Measurements from ENCODE around the gene FAM3C.
A peak's percentile ranks its signal among the peaks of the same experiment; 100 is the strongest.
"Not testable (repeated sequence)": the region's sequence is repeated elsewhere in the genome, so short reads cannot be mapped to it uniquely, and the experiment has no call there.

The FAM3C gene

GRCh38 chr7:121395961-121396757 is at the start of gene FAM3C:
FAM3C (minus strand) TSS chr7:121396308; CDS start chr7:121382969, 13,339 bp downstream.
- DNase-seq (ENCODE audit: low read depth in 4 of 4, low spot score in 1 of 4): peak; percentile 67 to 82 (median 76)

DNA sequence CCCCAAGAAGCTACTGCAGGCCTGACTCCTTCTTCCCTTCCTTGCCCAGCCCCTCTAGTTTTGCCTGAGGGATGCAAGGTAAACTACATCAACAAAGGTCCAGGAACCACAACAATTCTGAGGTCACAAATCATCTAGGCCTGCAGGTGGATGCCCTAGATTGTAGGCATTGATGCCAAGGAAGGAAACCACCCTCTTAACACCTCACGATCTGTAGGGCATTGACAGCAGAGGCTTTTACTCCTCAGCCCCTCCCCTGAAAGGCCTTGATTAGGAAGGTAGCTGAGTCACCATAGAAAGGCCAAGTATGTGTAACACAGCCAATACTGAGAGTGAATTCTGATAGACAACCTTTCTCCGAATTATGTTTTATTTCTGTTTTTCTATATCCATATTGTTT is 46.7 kb upstream of the FAM3C start:
- no peak for DNase-seq (ENCODE audit: low read depth in 4 of 4, low spot score in 1 of 4)

DNA sequence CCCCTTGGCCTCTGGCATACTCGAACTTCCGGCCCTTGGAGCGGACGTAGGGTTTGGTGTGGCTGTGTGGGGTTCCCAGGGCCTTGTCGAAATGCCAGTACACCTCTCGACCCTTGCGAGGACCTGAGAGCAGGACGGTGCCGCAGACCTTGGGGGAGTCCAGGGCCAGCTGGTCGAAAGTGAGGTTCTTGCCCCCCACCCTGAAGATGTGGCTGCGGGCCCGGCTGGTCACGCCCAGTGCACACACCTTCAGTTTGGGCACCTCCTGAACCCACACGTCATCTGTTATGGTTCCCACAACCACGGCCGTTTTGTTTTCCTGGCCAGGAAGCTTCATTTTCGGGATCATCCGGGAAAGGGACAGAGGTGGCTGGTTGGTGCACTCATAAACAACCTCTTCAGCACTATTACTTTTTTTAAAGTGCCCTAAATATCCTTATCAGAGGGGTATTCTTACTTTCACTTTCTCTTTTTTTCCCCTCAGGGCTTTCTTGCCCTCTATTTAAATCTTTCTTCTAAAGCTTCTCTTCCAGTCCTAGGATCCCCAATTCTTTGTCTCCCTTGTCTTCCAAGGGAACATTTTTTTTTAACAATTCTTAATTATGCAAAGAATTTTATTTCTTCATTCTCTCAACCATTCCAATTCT is 44.9 kb upstream of the FAM3C start:
- DNase-seq (ENCODE audit: low read depth in 4 of 4, low spot score in 1 of 4): no peak

- DNase-seq (ENCODE audit: low read depth in 4 of 4, low spot score in 1 of 4): peak; percentile 14 to 45 (median 26)
These were observed 42.2 kb upstream of the FAM3C start for GRCh38 chr7:121438043-121438955.

- DNase-seq (ENCODE audit: low read depth in 4 of 4, low spot score in 1 of 4): no peak
These were observed 41.4 kb upstream of the FAM3C start for GRCh38 chr7:121437470-121437869.

DNA sequence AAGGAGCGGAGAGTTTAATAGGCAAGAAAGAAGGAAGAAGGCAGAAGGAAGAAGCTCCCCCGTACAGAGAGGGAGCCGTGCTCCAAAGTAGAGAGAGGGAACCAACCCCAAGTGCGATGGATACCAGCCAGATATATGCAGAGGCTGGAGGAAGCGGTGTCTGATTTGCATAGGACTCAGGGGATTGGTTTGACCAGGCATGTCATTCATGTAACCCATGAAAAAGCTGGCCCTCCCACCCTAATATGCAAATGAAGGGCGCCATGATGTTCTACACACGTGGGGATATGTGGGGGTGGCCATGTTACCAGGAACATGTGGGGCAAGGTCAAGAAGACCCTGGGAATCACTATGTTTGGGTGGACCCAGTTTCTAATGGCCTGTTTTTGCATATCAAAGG is 40.6 kb upstream of the FAM3C start:
- no peak for DNase-seq (ENCODE audit: low read depth in 4 of 4, low spot score in 1 of 4)

DNA sequence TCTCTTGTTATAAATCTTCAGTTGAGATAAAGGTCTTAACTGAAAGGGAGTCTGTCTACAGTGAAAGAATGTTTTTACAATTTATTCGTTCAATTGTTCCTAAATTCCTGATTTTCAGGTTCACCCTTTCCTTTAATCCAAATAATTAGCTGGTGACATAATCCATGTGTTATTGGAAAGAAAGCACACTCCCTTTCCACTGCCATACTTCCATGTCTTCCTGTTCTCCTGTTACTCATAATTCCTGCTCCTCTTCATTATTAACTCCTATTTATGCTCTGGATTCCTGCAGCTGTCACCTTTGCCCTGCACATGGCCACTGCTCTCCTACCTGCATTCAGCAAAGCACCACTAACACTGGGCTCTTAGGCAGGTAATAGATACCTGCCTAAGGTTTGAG is 40.0 kb upstream of the FAM3C start:
- DNase-seq (ENCODE audit: low read depth in 4 of 4, low spot score in 1 of 4): no peak

GRCh38 chr7:121433775-121434174 is 37.7 kb upstream of the FAM3C start:
- DNase-seq (ENCODE audit: low read depth in 4 of 4, low spot score in 1 of 4): no peak

DNA sequence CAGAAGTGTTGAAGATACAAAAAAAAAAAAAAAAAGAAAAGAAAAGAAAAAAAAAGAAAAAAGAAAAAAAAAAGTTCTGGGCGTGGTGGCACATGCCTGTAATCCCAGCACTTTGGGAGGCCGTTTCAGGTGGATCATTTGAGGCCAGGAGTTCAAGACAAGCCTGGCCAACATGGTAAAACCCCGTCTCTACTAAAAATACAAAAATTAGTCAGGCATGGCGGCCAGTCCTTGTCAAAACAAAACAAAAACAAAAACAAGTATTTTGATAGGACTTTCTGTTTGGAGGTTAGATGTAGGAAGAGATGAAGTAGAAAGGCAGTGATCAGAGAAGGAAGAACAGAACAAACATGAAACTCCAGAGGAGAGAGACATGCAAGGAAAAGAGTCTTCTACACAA is 36.4 kb upstream of the FAM3C start:
- not testable (repeated sequence) for DNase-seq (ENCODE audit: low read depth in 4 of 4, low spot score in 1 of 4)

GRCh38 chr7:121431996-121432395 is 35.9 kb upstream of the FAM3C start:
- DNase-seq (ENCODE audit: low read depth in 4 of 4, low spot score in 1 of 4): no peak

DNA sequence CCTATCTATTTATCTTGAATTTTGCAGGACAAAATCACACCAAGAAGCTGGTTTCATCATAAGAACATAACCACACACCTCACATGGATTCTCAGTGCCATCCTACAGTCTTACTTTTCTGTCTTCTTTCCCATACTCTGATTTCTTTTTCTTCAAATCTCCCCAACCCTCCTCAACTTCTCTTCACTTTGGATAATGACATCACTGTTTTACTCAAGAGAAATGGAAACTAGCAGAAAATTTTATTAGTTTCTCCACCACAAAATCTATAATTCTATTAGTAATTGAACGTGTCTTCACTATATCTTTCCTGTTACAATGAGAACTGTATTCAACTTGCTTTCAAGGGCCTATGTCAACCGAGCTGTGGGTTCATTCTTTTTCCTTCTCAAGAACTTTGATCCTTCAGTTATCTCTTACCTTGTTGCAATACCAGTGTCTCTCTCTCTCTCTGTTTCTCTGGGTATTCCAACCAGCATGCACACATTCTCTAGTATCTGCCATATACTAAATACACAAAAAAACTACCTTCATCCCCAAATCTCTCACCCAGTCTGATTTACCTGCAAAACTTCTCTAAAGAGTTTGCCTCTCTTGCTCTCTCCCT is 35.4 kb upstream of the FAM3C start:
- no peak for DNase-seq (ENCODE audit: low read depth in 4 of 4, low spot score in 1 of 4)

DNA sequence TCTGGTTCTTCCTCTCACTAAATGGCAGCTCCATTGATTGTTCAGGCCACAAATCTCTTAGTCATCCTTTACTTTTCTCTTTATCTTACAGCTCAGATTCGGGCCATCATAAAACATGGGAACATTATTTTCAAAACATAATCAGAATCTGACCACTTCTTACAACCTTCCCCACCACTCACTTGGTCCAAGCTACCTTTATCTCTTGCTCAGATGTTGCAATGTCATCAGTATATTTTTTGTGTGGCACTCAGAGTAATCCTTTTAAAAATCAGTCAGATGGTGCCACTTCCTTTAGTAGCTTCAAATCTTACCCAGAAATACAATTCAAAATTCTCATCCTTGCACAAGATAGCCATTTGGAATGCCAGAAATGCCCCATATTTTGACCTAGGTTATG is 34.5 kb upstream of the FAM3C start:
- no peak for DNase-seq (ENCODE audit: low read depth in 4 of 4, low spot score in 1 of 4)

DNA sequence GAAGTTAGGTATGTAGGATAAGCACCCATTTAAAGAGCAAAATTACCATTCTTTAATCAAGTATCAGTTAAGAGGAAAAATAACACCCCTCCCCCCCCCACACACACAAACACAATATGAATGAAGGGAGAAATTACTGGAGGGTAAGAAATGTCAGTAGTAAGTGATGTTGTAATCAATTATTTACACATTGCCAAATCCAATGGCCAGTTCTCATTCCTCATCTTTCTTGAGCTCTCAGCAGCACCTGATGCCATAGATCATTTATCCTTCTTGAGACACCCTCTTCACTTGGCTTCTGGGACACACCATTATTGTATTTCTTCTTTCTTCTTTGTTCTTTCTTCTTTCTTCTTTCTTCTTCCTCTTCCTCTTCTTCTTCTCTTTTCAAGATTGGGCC is 33.7 kb upstream of the FAM3C start:
- no peak for DNase-seq (ENCODE audit: low read depth in 4 of 4, low spot score in 1 of 4)

DNA sequence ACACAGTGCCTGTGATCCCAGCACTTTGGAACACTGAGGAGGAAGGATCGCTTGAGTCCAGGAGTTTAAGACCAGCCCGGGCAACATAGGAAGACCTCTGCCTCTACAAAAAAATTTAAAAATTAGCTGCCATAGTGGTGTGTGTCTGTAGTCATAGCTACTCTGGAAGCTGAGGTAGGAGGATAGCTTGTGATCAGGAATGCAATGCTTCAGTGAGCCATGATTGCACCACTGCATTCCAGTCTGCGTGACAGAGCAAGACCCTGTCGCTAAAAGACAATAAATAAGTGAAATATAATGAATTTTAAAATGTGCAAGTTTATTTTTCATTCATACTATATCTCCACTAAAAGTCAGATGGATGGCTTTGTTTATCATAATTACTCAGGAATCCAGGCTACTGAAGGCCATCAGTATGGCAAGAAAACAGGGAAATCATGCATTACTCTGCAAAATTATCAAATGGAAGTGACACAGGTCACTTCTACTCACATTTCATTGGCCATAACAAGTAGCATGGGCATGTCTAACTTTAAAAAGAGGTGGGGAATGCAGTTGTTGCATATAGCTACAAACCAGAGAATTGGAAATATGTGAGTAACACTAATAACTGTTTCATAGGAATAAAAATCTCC is 32.9 kb upstream of the FAM3C start:
- no peak for DNase-seq (ENCODE audit: low read depth in 4 of 4, low spot score in 1 of 4)

DNA sequence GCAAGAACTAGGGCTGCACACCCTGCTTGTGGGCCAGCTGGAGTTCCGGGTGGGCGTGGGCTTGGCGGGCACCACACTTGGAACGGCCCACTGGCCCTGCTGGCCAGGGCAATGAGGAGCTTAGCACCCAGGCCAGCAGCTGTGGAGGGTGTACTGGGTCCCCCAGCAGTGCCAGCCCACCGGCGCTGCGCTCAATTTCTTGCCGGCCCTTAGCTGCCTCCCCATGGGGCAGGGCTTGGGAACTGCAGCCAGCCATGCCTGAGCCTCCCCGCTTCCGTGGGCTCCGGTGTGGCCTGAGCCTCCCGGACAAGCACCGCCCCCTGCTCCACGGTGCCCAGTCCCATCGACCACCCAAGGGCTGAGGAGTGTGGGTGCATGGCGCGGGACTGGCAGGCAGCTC is 25.6 kb upstream of the FAM3C start:
- not testable (repeated sequence) for DNase-seq (ENCODE audit: low read depth in 4 of 4, low spot score in 1 of 4)

GRCh38 chr7:121420976-121421375 is 24.9 kb upstream of the FAM3C start:
- no peak for DNase-seq (ENCODE audit: low read depth in 4 of 4, low spot score in 1 of 4)

DNA sequence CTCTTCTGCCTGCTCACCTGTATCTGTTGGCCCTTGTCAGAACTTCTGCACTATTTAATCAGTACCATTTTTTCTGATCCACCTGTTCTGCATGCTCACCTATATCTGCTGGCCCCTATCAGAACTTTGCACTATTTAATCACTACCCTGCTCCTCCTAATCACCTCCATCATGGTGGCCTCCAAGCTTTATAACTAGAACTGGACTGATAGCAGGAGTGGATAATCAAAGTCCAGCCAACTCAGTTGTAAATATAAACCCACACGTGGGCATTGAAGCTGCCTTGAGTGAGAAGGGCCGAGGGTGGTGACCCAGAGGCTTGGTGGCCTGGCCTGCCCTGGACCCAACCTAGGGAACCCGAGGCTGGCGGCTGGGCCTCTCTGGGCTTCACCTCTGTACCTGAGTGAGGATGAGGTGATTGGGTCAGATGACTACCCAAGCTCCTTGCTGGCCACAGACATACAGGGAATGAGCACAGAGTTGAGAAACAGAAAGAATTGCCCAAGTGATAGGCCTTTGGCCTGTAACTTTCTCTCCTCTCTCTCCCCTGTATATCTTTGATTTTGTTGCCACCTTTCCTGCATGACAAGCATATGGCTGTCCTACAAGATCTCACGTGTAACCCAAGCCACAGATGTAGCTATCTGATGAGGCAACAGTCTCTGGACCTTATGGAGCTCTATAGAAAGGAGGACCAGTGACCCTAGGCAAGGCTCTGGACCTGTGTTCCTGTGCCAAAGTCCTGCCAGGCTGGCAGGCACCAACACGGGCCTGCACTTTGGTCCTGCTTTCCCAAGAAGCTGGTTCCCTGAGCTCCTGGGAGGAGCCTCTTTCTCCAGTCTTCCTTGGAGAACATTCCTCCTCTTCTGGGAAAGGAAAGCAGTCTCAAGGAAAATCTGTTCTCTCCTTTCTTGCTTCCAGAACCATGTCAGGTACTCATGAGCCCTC is 23.4 kb upstream of the FAM3C start:
- no peak for DNase-seq (ENCODE audit: low read depth in 4 of 4, low spot score in 1 of 4)

- DNase-seq (ENCODE audit: low read depth in 4 of 4, low spot score in 1 of 4): no peak
These were observed 20.4 kb upstream of the FAM3C start for GRCh38 chr7:121416533-121416932.

DNA sequence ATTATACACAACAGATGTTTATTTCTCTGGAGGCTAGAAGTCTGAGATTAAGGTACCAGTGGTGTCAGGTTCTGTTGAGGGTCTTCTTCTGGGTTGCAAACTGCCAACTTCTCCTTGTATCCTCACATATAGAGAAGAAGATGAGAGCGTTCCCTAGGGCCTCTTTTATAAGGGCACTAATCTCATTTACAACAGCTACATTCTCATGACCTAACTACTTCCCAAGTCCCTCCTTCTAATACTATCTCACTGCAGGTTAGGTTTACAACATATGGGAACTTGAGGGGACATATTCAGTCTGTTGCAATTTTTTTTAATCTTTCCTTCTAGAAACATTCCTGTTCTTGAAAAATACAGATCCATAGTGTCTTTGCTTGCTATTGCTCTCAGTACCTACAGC is 18.3 kb upstream of the FAM3C start:
- no peak for DNase-seq (ENCODE audit: low read depth in 4 of 4, low spot score in 1 of 4)

GRCh38 chr7:121411597-121411979 is 15.5 kb upstream of the FAM3C start:
- DNase-seq (ENCODE audit: low read depth in 4 of 4, low spot score in 1 of 4): no peak
